ENCODE measurements around the gene NUDT3.
"Not testable (repeated sequence)": the region's sequence is repeated elsewhere in the genome, so short reads cannot be mapped to it uniquely, and the experiment has no call there.

NUDT3 gene

GRCh38 chr6:34340906-34341480 lies 51.5 kb downstream of the NUDT3 start:
- no peak for FAIRE-seq

GRCh38 chr6:34340394-34340793 lies 52.1 kb downstream of the NUDT3 start:
- no peak for FAIRE-seq

- FAIRE-seq: no peak
These were observed 52.5 kb downstream of the NUDT3 start for GRCh38 chr6:34339971-34340370.

- no peak for FAIRE-seq
These were observed 53.0 kb downstream of the NUDT3 start for GRCh38 chr6:34339432-34339831.

- FAIRE-seq: no peak
These were observed 53.7 kb downstream of the NUDT3 start for GRCh38 chr6:34338811-34339210.

- no peak for FAIRE-seq
These were observed 54.1 kb downstream of the NUDT3 start for GRCh38 chr6:34338377-34338776.

GRCh38 chr6:34334796-34335416 lies 57.6 kb downstream of the NUDT3 start:
- FAIRE-seq: no peak

GRCh38 chr6:34333858-34334257 lies 58.6 kb downstream of the NUDT3 start:
- no peak for FAIRE-seq

- no peak for FAIRE-seq
These were observed 59.9 kb downstream of the NUDT3 start for GRCh38 chr6:34332251-34333198.

GRCh38 chr6:34331371-34332050 lies 61.0 kb downstream of the NUDT3 start:
- no peak for FAIRE-seq

GRCh38 chr6:34329814-34330213 lies 62.7 kb downstream of the NUDT3 start:
- not testable (repeated sequence) for FAIRE-seq

- FAIRE-seq: no peak
These were observed 63.5 kb downstream of the NUDT3 start for GRCh38 chr6:34328969-34329368.

- not testable (repeated sequence) for FAIRE-seq
These were observed 64.9 kb downstream of the NUDT3 start for GRCh38 chr6:34327313-34328205.

- no peak for FAIRE-seq
These were observed 66.8 kb downstream of the NUDT3 start for GRCh38 chr6:34325633-34326032.

GRCh38 chr6:34324738-34325444 lies 67.6 kb downstream of the NUDT3 start:
- FAIRE-seq: no peak

GRCh38 chr6:34324221-34324620 lies 68.2 kb downstream of the NUDT3 start:
- FAIRE-seq: not testable (repeated sequence)

- FAIRE-seq: no peak
These were observed 69.2 kb downstream of the NUDT3 start for GRCh38 chr6:34323300-34323699.

- FAIRE-seq: no peak
These were observed 69.7 kb downstream of the NUDT3 start for GRCh38 chr6:34322732-34323131.

- no peak for FAIRE-seq
These were observed 70.6 kb downstream of the NUDT3 start for GRCh38 chr6:34321821-34322220.

- FAIRE-seq: no peak
These were observed 73.0 kb downstream of the NUDT3 start for GRCh38 chr6:34319471-34319885.
